ENCODE results near the gene TMEM204.

DNA sequence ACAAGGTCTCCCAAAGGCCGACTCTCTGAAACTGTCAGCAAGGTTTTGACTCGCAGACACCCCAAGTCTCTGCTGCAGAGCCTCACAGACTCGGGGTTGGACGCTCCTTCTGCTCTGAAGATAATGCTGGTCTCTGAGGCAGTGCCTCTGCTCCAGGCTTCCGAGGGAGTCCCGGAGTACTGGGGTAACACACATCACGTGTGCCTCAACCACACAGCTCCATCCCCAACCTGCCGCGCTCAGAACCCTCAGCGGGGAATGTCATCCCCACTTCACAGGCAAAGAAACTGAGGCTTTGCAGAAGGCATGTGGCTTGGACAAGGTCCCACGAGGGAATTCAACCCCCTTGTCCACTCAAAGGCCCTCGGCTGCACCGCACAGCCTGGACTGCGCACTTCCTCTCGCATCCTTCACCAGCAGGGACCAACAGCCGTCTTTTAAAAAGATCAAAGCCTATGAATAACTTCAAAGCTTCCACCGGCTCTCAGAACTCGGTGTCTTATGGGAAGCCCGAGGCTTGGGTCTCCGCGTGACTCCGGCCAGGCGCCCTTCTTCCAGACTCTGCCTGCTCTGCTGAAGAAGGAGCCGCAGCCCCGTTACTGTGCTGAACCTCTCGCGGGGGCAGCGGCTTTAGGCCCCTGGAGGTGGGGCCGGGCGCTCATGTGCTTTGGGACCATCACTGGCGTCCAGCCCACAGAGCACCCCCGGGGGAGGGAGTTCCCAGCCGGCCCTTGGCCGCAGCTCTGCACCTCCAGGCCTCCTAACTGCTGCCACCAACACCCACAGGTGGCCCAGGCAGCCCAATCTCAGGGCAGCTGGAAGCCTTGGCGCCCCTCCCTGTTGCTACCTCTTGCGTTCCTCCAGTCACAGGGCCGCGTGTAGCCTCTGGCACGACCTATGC lies 2.2 kb downstream of the TMEM204 start:
- TF ChIP-seq SIN3A (IDR thresholded peaks at IDR 0.05; ENCODE audit: low read depth, low read length) = no peak
- TF ChIP-seq CREB1 (IDR thresholded peaks at IDR 0.05; ENCODE audit: low read depth) = no peak
- no peak for TF ChIP-seq GABPA (IDR thresholded peaks at IDR 0.05; ENCODE audit: low read depth)
- no peak for TF ChIP-seq RB1 (IDR thresholded peaks at IDR 0.05; ENCODE audit: borderline replicate concordance)
- no peak for TF ChIP-seq POLR2AphosphoS5 (IDR thresholded peaks at IDR 0.05; ENCODE audit: low read length)
- TF ChIP-seq HDGF (IDR thresholded peaks at IDR 0.05) = no peak
- TF ChIP-seq, protein P1, sequence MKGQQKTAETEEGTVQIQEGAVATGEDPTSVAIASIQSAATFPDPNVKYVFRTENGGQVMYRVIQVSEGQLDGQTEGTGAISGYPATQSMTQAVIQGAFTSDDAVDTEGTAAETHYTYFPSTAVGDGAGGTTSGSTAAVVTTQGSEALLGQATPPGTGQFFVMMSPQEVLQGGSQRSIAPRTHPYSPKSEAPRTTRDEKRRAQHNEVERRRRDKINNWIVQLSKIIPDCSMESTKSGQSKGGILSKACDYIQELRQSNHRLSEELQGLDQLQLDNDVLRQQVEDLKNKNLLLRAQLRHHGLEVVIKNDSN (IDR thresholded peaks at IDR 0.05; ENCODE audit: borderline replicate concordance, extremely low read length, insufficient read depth, low read depth, low read length) = no peak
- no peak for TF ChIP-seq ZNF207 (IDR thresholded peaks at IDR 0.05; ENCODE audit: borderline replicate concordance)
